ENCODE measurements around the gene NPIPA5.
"Not testable (repeated sequence)": the region's sequence is repeated elsewhere in the genome, so short reads cannot be mapped to it uniquely, and the experiment has no call there.

NPIPA5 gene

GRCh38 chr16:15393025-15393424 lies 14.9 kb upstream of the NPIPA5 start:
- not testable (repeated sequence) for DNase-seq

DNA sequence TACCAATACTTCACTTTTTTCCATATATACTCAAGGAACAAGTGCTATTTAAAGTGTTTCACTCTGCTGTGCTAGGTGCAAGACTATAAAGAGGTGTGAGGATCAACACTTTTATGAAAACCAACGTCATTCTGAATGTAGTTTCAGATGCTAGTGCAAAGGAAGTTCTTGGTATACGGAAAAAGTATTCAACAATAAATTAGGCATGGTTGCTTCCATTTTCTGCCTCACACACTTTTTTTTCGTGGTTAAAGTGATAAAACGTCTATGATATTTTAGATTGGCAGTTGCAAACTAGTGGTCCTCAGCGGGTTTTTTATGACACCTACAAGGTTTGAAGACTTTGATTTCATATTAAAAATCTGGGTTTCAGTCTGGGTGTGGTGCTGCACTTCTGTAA lies 11.8 kb upstream of the NPIPA5 start:
- DNase-seq, result not testable (repeated sequence)

DNA sequence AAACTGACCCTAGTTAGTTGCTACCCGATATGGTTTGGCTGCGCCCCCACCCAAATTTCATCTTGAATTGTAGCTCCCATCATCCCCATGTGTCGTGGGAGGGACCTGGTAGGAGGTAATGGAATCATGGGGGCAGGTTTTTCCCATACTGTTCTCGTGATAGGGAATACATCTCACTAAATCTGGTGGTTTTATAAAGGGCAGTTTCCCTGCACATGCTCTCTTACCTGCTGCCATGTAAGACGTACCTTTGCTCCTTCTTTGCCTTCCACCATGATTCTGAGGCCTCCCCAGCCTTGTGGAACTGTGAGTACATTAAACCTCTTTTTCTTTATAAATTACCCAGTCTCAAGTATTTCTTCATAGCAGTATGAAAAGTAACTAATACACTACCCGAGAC lies 10.0 kb upstream of the NPIPA5 start:
- DNase-seq, result not testable (repeated sequence)

DNA sequence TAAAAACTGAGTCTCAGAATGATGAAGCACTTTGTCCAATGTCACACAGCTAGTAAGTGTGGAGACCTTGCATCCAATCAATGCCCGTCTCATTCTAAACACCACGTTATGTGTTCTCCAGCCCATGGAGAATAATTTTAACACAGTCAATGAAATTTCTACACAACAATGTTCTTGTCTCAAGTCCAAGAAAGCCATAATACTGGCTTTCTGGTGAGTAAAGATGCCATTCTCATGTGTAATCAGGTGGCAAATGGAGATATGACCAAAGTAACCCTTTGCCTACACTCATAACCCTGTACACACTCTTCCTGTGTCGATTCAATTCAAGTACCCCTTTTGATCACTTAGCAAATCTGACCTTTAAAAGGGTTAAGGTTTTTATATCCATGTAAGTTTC lies 4.7 kb upstream of the NPIPA5 start:
- DNase-seq, result not testable (repeated sequence)

DNA sequence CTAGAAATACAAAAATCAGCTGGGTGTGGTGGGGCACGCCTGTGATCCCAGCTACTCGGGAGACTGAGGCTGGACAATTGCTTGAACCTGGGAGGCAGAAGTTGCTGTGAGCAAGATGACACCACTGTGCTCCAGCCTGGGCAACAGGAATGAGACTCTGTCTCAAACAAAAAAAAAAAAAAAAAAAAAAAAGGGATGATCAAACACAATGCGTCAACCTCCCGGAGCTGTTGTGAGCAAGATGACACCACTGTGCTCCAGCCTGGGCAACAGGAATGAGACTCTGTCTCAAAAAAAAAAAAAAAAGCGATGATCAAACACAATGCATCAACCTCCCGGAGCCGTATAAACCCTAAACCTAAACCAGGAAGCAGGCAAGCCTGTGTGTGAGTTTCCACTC lies 20.6 kb downstream of the NPIPA5 start:
- not testable (repeated sequence) for DNase-seq

- DNase-seq, result not testable (repeated sequence)
Measured at GRCh38 chr16:15354846-15355245, 23.2 kb downstream of the NPIPA5 start.

DNA sequence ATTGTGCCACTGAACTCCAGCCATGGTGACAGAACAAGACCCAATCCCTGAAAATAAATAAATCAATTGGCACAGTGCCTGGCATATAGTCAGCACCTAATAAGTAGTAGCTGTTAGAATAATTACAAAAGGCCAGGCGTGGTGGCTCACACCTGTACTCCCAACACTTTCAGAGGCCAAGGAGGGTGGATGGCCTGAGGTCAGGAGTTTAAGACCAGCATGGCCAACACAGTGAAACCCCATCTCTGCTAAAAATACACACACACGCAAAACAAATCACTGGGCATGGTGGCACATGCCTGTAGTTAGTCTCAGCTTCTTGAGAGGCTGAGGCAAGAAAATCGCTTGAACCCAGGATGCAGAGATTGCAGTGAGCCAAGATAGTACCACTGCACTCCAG lies 25.2 kb downstream of the NPIPA5 start:
- DNase-seq, result not testable (repeated sequence)

- DNase-seq, result not testable (repeated sequence)
Measured at GRCh38 chr16:15351745-15352144, 26.3 kb downstream of the NPIPA5 start.

DNA sequence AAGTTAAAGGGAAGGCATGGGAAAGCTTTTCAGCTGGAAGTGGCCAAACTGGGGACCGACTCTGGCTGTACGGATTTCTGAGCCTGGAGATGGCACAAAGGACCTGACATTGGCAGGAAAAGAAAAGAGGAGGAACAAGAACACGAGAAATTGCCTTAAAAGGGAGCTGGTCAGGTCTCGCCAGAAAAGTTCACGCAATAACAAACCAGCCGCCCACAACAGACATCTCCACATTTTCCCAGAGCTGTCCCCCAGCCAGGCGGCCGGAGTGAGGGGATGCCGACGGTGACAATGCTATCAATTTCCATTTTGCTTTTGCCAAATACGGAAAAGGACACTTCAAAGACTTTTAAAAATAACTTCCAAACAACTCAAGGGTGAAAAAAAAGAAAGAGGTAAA lies 26.8 kb downstream of the NPIPA5 start:
- DNase-seq, result not testable (repeated sequence)

GRCh38 chr16:15348721-15349120 lies 29.4 kb downstream of the NPIPA5 start:
- DNase-seq, result not testable (repeated sequence)

- DNase-seq, result not testable (repeated sequence)
Measured at GRCh38 chr16:15342337-15342736, 35.8 kb downstream of the NPIPA5 start.

- DNase-seq, result not testable (repeated sequence)
Measured at GRCh38 chr16:15338986-15339385, 39.1 kb downstream of the NPIPA5 start.

DNA sequence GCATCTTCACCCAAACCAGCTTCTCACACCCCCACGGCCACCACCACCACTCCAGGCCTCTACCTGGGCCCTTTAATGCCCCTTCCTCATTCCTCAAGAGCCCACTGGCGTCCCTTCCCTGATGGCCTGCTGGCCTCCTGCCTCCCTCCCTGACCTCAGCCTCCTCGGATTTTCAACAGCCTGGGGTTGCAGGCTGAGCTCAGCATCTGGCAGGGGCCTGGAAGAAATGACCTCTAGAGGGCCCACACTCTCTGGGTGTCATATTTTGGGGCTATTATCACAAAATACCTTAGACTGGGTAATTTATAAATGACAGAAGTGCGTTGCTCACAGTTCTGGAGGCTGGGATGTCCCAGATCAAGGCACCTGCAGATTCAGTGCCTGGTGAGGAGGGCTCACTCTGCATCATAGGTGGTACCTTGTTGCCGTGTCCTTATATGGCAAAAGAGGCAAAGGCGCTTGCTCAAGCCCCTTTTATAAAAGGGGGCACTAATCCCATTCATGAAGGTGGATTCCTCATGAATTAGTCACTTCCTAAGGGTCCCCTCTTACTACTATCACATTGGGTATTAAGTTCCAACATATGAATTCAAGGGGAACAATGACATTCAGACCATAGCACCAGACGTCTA lies 40.0 kb downstream of the NPIPA5 start:
- not testable (repeated sequence) for DNase-seq

DNA sequence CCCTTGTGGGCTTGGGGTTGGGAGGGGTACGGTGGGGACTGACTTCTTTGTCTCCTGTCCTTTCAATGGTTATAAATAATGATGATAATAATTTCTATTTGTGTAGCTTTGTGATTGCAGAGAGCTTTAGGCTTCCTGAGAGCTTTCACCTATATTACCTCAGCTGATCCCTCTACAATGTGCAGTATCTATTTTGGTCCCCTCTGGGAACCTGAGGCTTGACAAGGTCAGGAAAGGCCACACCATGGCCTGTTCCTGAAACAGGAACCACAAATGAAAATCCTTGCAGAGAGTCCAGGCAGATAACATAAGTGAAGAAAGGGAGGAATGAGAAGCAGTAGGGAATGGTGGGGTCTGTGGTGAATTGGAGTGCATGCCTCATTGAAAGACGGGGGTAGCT lies 42.5 kb downstream of the NPIPA5 start:
- DNase-seq, result not testable (repeated sequence)

- not testable (repeated sequence) for DNase-seq
Measured at GRCh38 chr16:15333969-15334368, 44.1 kb downstream of the NPIPA5 start.

GRCh38 chr16:15330978-15331377 lies 47.1 kb downstream of the NPIPA5 start:
- not testable (repeated sequence) for DNase-seq

GRCh38 chr16:15324954-15325353 lies 53.1 kb downstream of the NPIPA5 start:
- DNase-seq, result not testable (repeated sequence)

GRCh38 chr16:15323373-15323772 lies 54.7 kb downstream of the NPIPA5 start:
- not testable (repeated sequence) for DNase-seq

GRCh38 chr16:15321221-15321620 lies 56.9 kb downstream of the NPIPA5 start:
- not testable (repeated sequence) for DNase-seq

GRCh38 chr16:15314562-15314961 lies 63.5 kb downstream of the NPIPA5 start:
- DNase-seq, result not testable (repeated sequence)

Measured in hypothalamus (tissue), 51 donors.